ENCODE measurements around the gene EIF3I.

DNA sequence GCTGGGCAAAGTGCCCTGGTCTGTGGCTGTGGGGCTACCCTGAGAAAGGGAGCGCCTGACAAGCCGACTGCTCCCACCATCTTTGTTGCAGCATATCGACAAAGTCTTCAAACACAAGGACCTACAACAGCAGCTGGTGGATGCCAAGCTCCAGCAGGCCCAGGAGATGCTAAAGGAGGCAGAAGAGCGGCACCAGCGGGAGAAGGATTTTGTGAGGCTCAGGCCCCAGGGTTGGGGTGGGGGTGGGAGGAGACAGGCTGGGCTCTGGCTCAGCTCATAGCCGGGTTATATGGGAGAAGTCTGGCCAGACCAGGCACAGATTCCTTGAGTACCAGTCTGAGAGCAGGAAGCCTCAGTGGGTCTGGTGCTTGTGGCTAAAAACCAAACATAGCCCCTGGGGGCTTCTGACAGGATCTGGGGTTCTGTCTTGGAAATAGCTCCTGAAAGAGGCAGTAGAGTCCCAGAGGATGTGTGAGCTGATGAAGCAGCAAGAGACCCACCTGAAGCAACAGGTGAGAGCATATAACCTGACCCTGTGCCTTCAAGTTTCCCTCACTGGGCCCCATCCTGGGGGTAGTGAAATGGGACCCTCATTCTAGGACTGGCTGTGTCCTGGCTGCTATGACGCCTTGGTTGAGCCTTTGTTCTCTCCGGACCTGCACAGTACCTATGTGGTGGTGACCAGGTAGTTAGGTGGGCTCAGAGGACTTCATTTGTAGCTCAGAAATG, 29.8 kb upstream of the EIF3I start:
- TF ChIP-seq SATB2 (CRISPR knock-in tag; IDR thresholded peaks at IDR 0.05) (no peak), HOXA9 (CRISPR knock-in tag; IDR thresholded peaks at IDR 0.05; ENCODE audit: borderline replicate concordance) (no peak), EP300 (IDR thresholded peaks at IDR 0.05; ENCODE audit: low read depth in 2 of 2, low read length in 2 of 2) (no peak), EP300 (CRISPR knock-in tag; IDR thresholded peaks at IDR 0.05; ENCODE audit: borderline replicate concordance) (no peak), EEA1 (CRISPR knock-in tag; IDR thresholded peaks at IDR 0.05; ENCODE audit: borderline replicate concordance) (no peak), POLR2A (IDR thresholded peaks at IDR 0.05; ENCODE audit: insufficient read depth in 1 of 2, low read depth in 2 of 2, low read length in 2 of 2) (no peak), IKZF4 (CRISPR knock-in tag; IDR thresholded peaks at IDR 0.05; ENCODE audit: borderline replicate concordance, low read depth, not compliant biosample characterization) (no peak), RXRA (CRISPR knock-in tag; IDR thresholded peaks at IDR 0.05) (no peak), RAD51 (IDR thresholded peaks at IDR 0.05; ENCODE audit: borderline replicate concordance) (no peak)
- TF ChIP-seq, protein P1, sequence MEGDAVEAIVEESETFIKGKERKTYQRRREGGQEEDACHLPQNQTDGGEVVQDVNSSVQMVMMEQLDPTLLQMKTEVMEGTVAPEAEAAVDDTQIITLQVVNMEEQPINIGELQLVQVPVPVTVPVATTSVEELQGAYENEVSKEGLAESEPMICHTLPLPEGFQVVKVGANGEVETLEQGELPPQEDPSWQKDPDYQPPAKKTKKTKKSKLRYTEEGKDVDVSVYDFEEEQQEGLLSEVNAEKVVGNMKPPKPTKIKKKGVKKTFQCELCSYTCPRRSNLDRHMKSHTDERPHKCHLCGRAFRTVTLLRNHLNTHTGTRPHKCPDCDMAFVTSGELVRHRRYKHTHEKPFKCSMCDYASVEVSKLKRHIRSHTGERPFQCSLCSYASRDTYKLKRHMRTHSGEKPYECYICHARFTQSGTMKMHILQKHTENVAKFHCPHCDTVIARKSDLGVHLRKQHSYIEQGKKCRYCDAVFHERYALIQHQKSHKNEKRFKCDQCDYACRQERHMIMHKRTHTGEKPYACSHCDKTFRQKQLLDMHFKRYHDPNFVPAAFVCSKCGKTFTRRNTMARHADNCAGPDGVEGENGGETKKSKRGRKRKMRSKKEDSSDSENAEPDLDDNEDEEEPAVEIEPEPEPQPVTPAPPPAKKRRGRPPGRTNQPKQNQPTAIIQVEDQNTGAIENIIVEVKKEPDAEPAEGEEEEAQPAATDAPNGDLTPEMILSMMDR (CRISPR knock-in tag; IDR thresholded peaks at IDR 0.05), result no peak
- TF ChIP-seq, protein P2, sequence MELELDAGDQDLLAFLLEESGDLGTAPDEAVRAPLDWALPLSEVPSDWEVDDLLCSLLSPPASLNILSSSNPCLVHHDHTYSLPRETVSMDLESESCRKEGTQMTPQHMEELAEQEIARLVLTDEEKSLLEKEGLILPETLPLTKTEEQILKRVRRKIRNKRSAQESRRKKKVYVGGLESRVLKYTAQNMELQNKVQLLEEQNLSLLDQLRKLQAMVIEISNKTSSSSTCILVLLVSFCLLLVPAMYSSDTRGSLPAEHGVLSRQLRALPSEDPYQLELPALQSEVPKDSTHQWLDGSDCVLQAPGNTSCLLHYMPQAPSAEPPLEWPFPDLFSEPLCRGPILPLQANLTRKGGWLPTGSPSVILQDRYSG (CRISPR knock-in tag; IDR thresholded peaks at IDR 0.05), result no peak
- TF ChIP-seq, protein P3, sequence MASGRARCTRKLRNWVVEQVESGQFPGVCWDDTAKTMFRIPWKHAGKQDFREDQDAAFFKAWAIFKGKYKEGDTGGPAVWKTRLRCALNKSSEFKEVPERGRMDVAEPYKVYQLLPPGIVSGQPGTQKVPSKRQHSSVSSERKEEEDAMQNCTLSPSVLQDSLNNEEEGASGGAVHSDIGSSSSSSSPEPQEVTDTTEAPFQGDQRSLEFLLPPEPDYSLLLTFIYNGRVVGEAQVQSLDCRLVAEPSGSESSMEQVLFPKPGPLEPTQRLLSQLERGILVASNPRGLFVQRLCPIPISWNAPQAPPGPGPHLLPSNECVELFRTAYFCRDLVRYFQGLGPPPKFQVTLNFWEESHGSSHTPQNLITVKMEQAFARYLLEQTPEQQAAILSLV (CRISPR knock-in tag; IDR thresholded peaks at IDR 0.05; ENCODE audit: borderline replicate concordance), result no peak
- TF ChIP-seq, protein P4, sequence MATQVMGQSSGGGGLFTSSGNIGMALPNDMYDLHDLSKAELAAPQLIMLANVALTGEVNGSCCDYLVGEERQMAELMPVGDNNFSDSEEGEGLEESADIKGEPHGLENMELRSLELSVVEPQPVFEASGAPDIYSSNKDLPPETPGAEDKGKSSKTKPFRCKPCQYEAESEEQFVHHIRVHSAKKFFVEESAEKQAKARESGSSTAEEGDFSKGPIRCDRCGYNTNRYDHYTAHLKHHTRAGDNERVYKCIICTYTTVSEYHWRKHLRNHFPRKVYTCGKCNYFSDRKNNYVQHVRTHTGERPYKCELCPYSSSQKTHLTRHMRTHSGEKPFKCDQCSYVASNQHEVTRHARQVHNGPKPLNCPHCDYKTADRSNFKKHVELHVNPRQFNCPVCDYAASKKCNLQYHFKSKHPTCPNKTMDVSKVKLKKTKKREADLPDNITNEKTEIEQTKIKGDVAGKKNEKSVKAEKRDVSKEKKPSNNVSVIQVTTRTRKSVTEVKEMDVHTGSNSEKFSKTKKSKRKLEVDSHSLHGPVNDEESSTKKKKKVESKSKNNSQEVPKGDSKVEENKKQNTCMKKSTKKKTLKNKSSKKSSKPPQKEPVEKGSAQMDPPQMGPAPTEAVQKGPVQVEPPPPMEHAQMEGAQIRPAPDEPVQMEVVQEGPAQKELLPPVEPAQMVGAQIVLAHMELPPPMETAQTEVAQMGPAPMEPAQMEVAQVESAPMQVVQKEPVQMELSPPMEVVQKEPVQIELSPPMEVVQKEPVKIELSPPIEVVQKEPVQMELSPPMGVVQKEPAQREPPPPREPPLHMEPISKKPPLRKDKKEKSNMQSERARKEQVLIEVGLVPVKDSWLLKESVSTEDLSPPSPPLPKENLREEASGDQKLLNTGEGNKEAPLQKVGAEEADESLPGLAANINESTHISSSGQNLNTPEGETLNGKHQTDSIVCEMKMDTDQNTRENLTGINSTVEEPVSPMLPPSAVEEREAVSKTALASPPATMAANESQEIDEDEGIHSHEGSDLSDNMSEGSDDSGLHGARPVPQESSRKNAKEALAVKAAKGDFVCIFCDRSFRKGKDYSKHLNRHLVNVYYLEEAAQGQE (IDR thresholded peaks at IDR 0.05; ENCODE audit: borderline replicate concordance in 1 of 2, low read depth in 1 of 2, low read length in 2 of 2), result no peak
- TF ChIP-seq, protein P5, sequence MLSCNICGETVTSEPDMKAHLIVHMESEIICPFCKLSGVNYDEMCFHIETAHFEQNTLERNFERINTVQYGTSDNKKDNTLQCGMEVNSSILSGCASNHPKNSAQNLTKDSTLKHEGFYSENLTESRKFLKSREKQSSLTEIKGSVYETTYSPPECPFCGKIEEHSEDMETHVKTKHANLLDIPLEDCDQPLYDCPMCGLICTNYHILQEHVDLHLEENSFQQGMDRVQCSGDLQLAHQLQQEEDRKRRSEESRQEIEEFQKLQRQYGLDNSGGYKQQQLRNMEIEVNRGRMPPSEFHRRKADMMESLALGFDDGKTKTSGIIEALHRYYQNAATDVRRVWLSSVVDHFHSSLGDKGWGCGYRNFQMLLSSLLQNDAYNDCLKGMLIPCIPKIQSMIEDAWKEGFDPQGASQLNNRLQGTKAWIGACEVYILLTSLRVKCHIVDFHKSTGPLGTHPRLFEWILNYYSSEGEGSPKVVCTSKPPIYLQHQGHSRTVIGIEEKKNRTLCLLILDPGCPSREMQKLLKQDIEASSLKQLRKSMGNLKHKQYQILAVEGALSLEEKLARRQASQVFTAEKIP (CRISPR knock-in tag; IDR thresholded peaks at IDR 0.05; ENCODE audit: borderline replicate concordance), result no peak

Measured in HepG2 (cell line).